Nephron progenitor cell (in vitro differentiated cells): Measurements from ENCODE around the gene NOL7.

Source experiments
- DNase-seq: peaks from one replicate; pipeline ENCODE4 v3.0.0; 2021
- H3K27ac Mint-ChIP-seq: 2 replicates; pipeline ENCODE4 v1.8.0; 2021; ENCODE audit warnings: mild to moderate bottlenecking, moderate library complexity, mixed read lengths
- H3K27me3 Mint-ChIP-seq: 2 replicates; pipeline ENCODE4 v1.8.0; 2021; ENCODE audit warnings: mild to moderate bottlenecking, low read depth, mixed read lengths; ENCODE audit not compliant: poor library complexity
- H3K36me3 Mint-ChIP-seq: 2 replicates; pipeline ENCODE4 v1.8.0; 2021; ENCODE audit warnings: low read depth, mixed read lengths
- H3K4me1 Mint-ChIP-seq: 2 replicates; pipeline ENCODE4 v1.8.0; 2021; ENCODE audit warnings: mixed read lengths
- H3K4me3 Mint-ChIP-seq: 2 replicates; pipeline ENCODE4 v1.8.0; 2021; ENCODE audit warnings: mild to moderate bottlenecking, moderate library complexity, mixed read lengths
- H3K9me3 Mint-ChIP-seq: 2 replicates; pipeline ENCODE4 v1.8.0; 2021; ENCODE audit warnings: mild to moderate bottlenecking, moderate library complexity, mixed read lengths
- TF ChIP-seq, protein P1 (sequence below): fragments of 200-600 bp; sonication (generic); IDR thresholded peaks from 2 replicates; pipeline ENCODE4 v1.5.0; 2021; ENCODE audit warnings: antibody characterized with exemption

NOL7 gene

DNA sequence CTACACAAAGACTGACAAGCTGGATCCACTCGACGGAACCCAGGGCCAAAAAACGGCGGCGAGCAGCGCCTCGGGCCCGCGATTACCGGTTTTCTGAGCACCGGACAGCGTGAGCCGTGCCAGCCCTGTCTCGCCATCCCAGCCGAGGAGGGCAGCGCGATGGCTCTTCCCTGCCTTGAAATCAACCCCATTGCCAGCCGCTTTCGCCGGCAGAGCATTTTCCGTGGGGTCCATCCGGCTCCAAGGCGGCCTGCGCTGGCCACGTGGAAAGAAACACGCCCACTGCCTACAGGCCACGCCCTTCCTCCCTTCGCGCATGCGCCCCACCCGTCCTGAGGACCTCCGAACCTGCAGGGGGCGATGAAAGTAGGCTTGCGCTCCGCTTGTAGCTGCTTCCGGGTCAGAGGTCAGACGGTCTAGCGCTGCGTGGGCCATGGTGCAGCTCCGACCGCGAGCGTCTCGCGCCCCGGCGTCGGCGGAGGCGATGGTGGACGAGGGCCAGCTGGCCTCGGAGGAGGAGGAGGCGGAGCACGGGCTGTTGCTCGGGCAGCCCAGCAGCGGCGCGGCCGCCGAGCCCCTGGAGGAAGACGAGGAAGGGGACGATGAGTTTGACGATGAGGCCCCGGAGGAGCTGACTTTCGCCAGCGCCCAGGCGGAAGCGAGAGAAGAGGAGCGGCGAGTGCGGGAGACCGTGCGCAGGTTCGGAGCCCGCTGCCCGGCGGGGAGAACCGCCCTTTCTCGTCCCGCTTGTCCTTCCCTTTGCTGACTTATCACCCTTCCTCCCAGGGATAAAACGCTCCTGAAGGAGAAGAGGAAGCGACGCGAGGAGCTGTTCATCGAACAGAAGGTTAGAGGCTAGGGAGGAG is at the start of gene NOL7:
NOL7 (plus strand) TSS at position 410 of the 866 bp plus-strand sequence; CDS start at position 434, 24 bp downstream.
- Mint-ChIP-seq H3K27me3 (peaks cover 3% of the 10 kb centered on the region), H3K9me3 (no peaks in the 10 kb centered on the region), H3K27ac (peak within 1 kb of the TSS; percentile 98), H3K36me3 (peaks cover 35% of the 10 kb centered on the region), H3K4me3 (peak within 1 kb of the TSS; percentile 99), H3K4me1 (peaks cover 42% of the 10 kb centered on the region)
- DNase-seq = peak; percentile 99
- TF ChIP-seq, protein P1, sequence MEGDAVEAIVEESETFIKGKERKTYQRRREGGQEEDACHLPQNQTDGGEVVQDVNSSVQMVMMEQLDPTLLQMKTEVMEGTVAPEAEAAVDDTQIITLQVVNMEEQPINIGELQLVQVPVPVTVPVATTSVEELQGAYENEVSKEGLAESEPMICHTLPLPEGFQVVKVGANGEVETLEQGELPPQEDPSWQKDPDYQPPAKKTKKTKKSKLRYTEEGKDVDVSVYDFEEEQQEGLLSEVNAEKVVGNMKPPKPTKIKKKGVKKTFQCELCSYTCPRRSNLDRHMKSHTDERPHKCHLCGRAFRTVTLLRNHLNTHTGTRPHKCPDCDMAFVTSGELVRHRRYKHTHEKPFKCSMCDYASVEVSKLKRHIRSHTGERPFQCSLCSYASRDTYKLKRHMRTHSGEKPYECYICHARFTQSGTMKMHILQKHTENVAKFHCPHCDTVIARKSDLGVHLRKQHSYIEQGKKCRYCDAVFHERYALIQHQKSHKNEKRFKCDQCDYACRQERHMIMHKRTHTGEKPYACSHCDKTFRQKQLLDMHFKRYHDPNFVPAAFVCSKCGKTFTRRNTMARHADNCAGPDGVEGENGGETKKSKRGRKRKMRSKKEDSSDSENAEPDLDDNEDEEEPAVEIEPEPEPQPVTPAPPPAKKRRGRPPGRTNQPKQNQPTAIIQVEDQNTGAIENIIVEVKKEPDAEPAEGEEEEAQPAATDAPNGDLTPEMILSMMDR = peak; percentile 87

GRCh38 chr6:13565921-13566320 is 49.2 kb upstream of the NOL7 start:
- TF ChIP-seq, protein P1 = no peak
- no peak for DNase-seq
- no peaks in the 10 kb centered on the region for H3K36me3 Mint-ChIP-seq
- H3K4me3 Mint-ChIP-seq = no peak overlapping the region
- H3K9me3 Mint-ChIP-seq = no peaks in the 10 kb centered on the region
- peaks cover 35% of the 10 kb centered on the region for H3K4me1 Mint-ChIP-seq
- H3K27ac Mint-ChIP-seq = no peak overlapping the region
- H3K27me3 Mint-ChIP-seq = peaks cover 6% of the 10 kb centered on the region

GRCh38 chr6:13566500-13566899 is 48.6 kb upstream of the NOL7 start:
- Mint-ChIP-seq H3K4me3 (no peak overlapping the region), H3K27ac (peak overlapping the region; percentile 52), H3K4me1 (peaks cover 29% of the 10 kb centered on the region), H3K36me3 (no peaks in the 10 kb centered on the region), H3K27me3 (peaks cover 11% of the 10 kb centered on the region), H3K9me3 (no peaks in the 10 kb centered on the region)
- no peak for DNase-seq
- TF ChIP-seq, protein P1 = no peak

DNA sequence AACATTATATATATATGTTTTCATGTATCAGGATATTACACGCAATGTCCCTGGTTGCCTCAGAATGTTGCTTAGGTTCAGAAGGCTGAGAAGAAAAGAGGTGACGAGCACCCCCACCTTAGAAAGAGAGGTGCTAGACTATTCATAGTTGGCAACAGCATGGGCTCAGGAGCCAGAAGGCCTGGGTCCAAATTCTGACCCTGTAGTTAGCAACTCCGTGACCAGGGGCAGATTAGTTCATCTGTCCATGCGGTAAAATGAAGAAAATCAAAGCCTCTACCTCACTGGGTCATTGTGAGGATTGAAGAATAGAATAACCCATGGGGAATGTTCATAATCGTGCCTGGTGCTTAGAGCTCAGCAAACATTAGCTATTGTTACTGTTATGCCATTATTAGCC is 46.2 kb upstream of the NOL7 start:
- peaks cover 14% of the 10 kb centered on the region for H3K27me3 Mint-ChIP-seq
- H3K36me3 Mint-ChIP-seq = no peaks in the 10 kb centered on the region
- TF ChIP-seq, protein P1 = no peak
- no peak overlapping the region for H3K27ac Mint-ChIP-seq
- peaks cover 25% of the 10 kb centered on the region for H3K4me1 Mint-ChIP-seq
- H3K9me3 Mint-ChIP-seq = no peaks in the 10 kb centered on the region
- H3K4me3 Mint-ChIP-seq = no peak overlapping the region
- DNase-seq = no peak

DNA sequence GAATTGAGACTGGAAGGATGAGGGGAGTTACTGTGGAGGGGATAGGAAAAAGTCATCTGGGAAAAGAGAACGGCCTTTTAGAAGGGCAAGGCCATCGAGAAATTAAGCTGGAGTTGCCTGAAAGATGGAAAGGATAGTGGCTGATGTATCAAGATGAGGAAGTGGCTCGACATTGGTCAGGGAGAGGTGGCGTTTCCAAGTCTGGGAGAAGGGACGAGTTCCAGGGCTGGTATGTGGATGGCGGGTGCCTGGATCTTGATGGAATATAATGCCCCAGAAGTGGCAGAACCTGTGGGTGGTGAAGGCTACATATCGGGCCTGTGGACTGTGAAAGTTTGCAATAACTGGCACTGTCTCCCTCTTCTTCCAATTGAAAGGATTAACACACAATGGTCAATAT is 42.9 kb upstream of the NOL7 start:
- peak overlapping the region; percentile 8 for H3K27ac Mint-ChIP-seq
- H3K36me3 Mint-ChIP-seq = peaks cover 12% of the 10 kb centered on the region
- H3K9me3 Mint-ChIP-seq = peaks cover 13% of the 10 kb centered on the region
- TF ChIP-seq, protein P1 = no peak
- peaks cover 35% of the 10 kb centered on the region for H3K4me1 Mint-ChIP-seq
- DNase-seq = no peak
- H3K4me3 Mint-ChIP-seq = peak overlapping the region; percentile 93
- peaks cover 8% of the 10 kb centered on the region for H3K27me3 Mint-ChIP-seq
